ENCODE results near the gene CACNA2D3.

The CACNA2D3 gene

GRCh38 chr3:54801977-54802376 is 679.6 kb downstream of the CACNA2D3 start:
- TF ChIP-seq CTCF (IDR thresholded peaks at IDR 0.05; ENCODE audit: extremely low read depth, missing control alignments), result no peak
- DNase-seq (ENCODE audit: low spot score), result no peak

- no peak for TF ChIP-seq CTCF (IDR thresholded peaks at IDR 0.05; ENCODE audit: extremely low read depth, missing control alignments)
- DNase-seq (ENCODE audit: low spot score), result no peak
Measured at GRCh38 chr3:54810401-54810800, 688.0 kb downstream of the CACNA2D3 start.

GRCh38 chr3:54814224-54814623 is 691.9 kb downstream of the CACNA2D3 start:
- no peak for DNase-seq (ENCODE audit: low spot score)
- TF ChIP-seq CTCF (IDR thresholded peaks at IDR 0.05; ENCODE audit: extremely low read depth, missing control alignments), result no peak

GRCh38 chr3:54817628-54818027 is 695.3 kb downstream of the CACNA2D3 start:
- DNase-seq (ENCODE audit: low spot score), result no peak
- TF ChIP-seq CTCF (IDR thresholded peaks at IDR 0.05; ENCODE audit: extremely low read depth, missing control alignments), result no peak

GRCh38 chr3:54818486-54818885 is 696.1 kb downstream of the CACNA2D3 start:
- no peak for DNase-seq (ENCODE audit: low spot score)
- TF ChIP-seq CTCF (IDR thresholded peaks at IDR 0.05; ENCODE audit: extremely low read depth, missing control alignments), result no peak

GRCh38 chr3:54818942-54819341 is 696.6 kb downstream of the CACNA2D3 start:
- no peak for TF ChIP-seq CTCF (IDR thresholded peaks at IDR 0.05; ENCODE audit: extremely low read depth, missing control alignments)
- no peak for DNase-seq (ENCODE audit: low spot score)

- DNase-seq (ENCODE audit: low spot score), result no peak
- no peak for TF ChIP-seq CTCF (IDR thresholded peaks at IDR 0.05; ENCODE audit: extremely low read depth, missing control alignments)
Measured at GRCh38 chr3:54819946-54820345, 697.6 kb downstream of the CACNA2D3 start.
